Measurements from ENCODE around the gene UBL4A. TPM values are rescaled to one million over a fixed set of nuclear protein-coding genes. Genes with fewer than 3 reads are reported as not detected.

Gene UBL4A
- total RNA-seq, 1 experiment from 2014 or later: 41.3 TPM

DNA sequence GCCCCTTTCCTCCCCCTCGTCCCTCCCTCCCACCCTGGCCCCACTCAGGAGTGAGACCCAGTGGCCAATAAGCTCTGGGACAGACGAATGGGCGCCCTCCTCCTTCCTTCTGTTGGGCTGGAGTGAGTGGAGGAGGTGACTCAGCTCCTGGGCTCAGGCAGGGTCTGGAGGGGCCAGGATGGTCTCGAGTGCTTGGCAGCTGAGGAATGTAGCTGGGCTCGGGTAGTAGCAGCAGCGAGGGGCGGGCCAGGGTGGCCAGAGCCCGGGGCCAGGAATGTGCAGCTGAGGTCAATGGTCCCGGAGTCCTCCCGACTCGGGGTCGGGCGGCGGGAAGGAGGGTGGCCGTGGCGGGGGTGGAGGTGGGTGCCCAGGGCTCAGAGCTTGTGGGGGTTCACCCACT, 45.2 kb upstream of the UBL4A start:
- Mint-ChIP-seq H3K27ac (ENCODE audit: unreplicated experiment) (no peak overlapping the region), H3K36me3 (ENCODE audit: insufficient read depth, unreplicated experiment) (peaks cover 59% of the 10 kb centered on the region), H3K27me3 (ENCODE audit: unreplicated experiment) (no peaks in the 10 kb centered on the region), H3K4me1 (ENCODE audit: low read depth, unreplicated experiment) (no peaks in the 10 kb centered on the region), H3K4me3 (ENCODE audit: low read depth, unreplicated experiment) (no peak overlapping the region), H3K9me3 (ENCODE audit: low read depth, unreplicated experiment) (no peaks in the 10 kb centered on the region)
- BruUV-seq (replicated peaks): no TSS peak
- CTCF ChIA-PET: interaction anchor here (0.9 kb wide), 1 partner anchor 91 kb away, joined by 4 read pairs; no protein-coding TSS in a partner anchor
- no peak for DNase-seq
- intact Hi-C loops (cut with micrococcal nuclease; ENCODE audit: unreplicated experiment): no loop called here
- TF ChIP-seq, protein P1, sequence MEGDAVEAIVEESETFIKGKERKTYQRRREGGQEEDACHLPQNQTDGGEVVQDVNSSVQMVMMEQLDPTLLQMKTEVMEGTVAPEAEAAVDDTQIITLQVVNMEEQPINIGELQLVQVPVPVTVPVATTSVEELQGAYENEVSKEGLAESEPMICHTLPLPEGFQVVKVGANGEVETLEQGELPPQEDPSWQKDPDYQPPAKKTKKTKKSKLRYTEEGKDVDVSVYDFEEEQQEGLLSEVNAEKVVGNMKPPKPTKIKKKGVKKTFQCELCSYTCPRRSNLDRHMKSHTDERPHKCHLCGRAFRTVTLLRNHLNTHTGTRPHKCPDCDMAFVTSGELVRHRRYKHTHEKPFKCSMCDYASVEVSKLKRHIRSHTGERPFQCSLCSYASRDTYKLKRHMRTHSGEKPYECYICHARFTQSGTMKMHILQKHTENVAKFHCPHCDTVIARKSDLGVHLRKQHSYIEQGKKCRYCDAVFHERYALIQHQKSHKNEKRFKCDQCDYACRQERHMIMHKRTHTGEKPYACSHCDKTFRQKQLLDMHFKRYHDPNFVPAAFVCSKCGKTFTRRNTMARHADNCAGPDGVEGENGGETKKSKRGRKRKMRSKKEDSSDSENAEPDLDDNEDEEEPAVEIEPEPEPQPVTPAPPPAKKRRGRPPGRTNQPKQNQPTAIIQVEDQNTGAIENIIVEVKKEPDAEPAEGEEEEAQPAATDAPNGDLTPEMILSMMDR (IDR thresholded peaks at IDR 0.05; ENCODE audit: unreplicated experiment): no peak

DNA sequence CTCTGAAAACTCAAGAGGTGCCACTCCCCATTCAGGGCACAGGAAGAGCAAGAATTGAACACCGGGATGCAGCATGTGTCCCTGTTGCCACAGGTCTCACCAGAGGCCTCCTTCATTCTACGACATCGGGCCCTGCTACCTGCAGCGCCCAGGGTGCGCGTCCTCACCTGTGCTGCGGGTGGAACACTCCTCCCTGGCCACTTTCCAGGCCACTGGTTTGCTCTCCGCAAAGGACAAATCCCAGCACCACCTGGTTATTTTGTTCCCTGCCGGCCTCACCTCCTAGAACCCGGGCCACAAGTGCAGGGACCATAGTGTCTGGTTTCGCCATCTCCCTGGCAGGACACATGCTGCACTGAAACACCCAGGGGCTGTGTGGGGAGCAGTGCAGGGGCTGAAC, 43.9 kb upstream of the UBL4A start:
- TF ChIP-seq, protein P1 (IDR thresholded peaks at IDR 0.05; ENCODE audit: unreplicated experiment): no peak
- CTCF ChIA-PET: no interaction called here
- peak overlapping the region; percentile 60 for H3K27ac Mint-ChIP-seq (ENCODE audit: unreplicated experiment)
- no peak overlapping the region for H3K4me3 Mint-ChIP-seq (ENCODE audit: low read depth, unreplicated experiment)
- intact Hi-C loops (cut with micrococcal nuclease; ENCODE audit: unreplicated experiment): no loop called here
- BruUV-seq (replicated peaks): no TSS peak
- no peaks in the 10 kb centered on the region for H3K27me3 Mint-ChIP-seq (ENCODE audit: unreplicated experiment)
- no peaks in the 10 kb centered on the region for H3K9me3 Mint-ChIP-seq (ENCODE audit: low read depth, unreplicated experiment)
- DNase-seq: no peak
- peaks cover 61% of the 10 kb centered on the region for H3K36me3 Mint-ChIP-seq (ENCODE audit: insufficient read depth, unreplicated experiment)
- H3K4me1 Mint-ChIP-seq (ENCODE audit: low read depth, unreplicated experiment): peaks cover 13% of the 10 kb centered on the region

DNA sequence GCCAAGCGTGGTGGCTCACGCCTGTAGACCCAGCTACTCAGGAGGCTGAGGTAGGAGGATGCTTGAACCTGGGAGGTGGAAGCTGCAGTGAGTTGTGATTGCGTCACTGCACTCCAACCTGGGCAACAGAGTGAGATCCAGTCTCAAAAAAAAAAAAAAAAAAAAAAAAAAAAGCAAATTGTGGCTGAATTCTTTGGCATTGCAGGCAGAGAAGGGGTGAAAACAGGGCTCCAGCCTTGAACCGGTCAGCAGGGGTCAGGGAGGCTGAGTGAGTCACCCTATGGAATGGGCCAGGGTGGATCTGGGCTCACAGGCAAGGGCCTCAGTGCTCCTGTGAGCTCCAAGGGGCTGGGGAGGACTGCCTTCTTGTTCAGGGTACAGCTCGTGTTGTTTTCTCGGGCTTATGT, 42.8 kb upstream of the UBL4A start:
- BruUV-seq (replicated peaks): no TSS peak
- CTCF ChIA-PET: no interaction called here

DNA sequence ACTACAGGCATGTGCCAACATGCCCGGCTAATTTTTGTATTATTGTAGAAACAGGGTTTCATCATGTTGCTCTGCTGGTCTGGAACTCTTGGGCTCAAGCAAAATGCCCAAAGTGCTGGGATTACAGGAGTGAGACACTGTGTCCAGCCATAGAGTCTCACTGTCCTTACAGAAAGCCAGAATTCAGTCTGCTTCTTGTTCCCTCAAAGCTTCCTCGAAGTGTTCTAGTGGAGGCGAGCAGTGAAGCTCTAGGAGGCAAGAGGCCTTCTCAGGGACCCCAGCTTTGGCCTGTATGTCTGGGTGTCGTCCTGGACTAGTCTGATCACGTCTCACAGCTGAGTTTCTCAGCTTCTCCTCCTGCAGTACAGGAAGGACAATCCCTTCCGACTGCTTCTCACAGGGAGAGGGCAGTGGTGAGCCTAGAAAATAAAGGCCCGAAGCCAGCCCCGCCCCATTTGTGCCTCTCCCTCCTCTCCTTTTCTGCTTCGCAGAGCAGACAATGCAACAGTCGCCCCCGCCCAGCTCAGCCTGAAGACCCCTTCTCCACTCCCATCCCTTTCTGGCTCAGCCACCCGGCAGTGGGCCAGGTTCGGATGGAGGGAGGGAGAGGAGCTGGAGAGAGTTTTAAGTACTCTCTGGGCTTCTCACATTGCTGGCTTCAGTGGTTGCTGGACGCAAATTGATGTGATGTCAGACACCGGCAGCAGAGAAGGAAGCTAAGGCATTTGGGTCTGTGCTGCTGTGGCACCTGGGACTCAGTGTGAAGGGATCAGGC, 40.7 kb upstream of the UBL4A start:
- BruUV-seq (replicated peaks): no TSS peak
- peaks cover 48% of the 10 kb centered on the region for H3K36me3 Mint-ChIP-seq (ENCODE audit: insufficient read depth, unreplicated experiment)
- H3K27ac Mint-ChIP-seq (ENCODE audit: unreplicated experiment): peak overlapping the region; percentile 69
- peak overlapping the region; percentile 40 for H3K4me3 Mint-ChIP-seq (ENCODE audit: low read depth, unreplicated experiment)
- H3K4me1 Mint-ChIP-seq (ENCODE audit: low read depth, unreplicated experiment): peaks cover 14% of the 10 kb centered on the region
- intact Hi-C loops (cut with micrococcal nuclease; ENCODE audit: unreplicated experiment): no loop called here
- no peaks in the 10 kb centered on the region for H3K27me3 Mint-ChIP-seq (ENCODE audit: unreplicated experiment)
- TF ChIP-seq, protein P1 (IDR thresholded peaks at IDR 0.05; ENCODE audit: unreplicated experiment): no peak
- CTCF ChIA-PET: interaction anchor here (0.5 to 1.7 kb wide), 7 partner anchors 14 to 521 kb away, joined by 3 to 8 read pairs (median 5); partner anchors contain the start of genes RPL10, SLC10A3 and TAFAZZIN
- DNase-seq: peak; percentile 79
- H3K9me3 Mint-ChIP-seq (ENCODE audit: low read depth, unreplicated experiment): no peaks in the 10 kb centered on the region

More for the DNA sequence above, 42.8 kb upstream of the UBL4A start:
- Mint-ChIP-seq H3K27ac (ENCODE audit: unreplicated experiment) (peak overlapping the region; percentile 60), H3K36me3 (ENCODE audit: insufficient read depth, unreplicated experiment) (peaks cover 53% of the 10 kb centered on the region), H3K27me3 (ENCODE audit: unreplicated experiment) (no peaks in the 10 kb centered on the region), H3K9me3 (ENCODE audit: low read depth, unreplicated experiment) (no peaks in the 10 kb centered on the region), H3K4me3 (ENCODE audit: low read depth, unreplicated experiment) (no peak overlapping the region), H3K4me1 (ENCODE audit: low read depth, unreplicated experiment) (peaks cover 14% of the 10 kb centered on the region)
- TF ChIP-seq, protein P1 (IDR thresholded peaks at IDR 0.05; ENCODE audit: unreplicated experiment): no peak
- no peak for DNase-seq
- intact Hi-C loops (cut with micrococcal nuclease; ENCODE audit: unreplicated experiment): no loop called here

Data from Calu3 (cell line).